ENCODE results near the gene CHPF.

Gene CHPF

GRCh38 chr2:219496247-219496824, 47.3 kb downstream of the CHPF start:
- Histone ChIP-seq H3K27me3 (ENCODE audit: low read length) (no peaks in the 10 kb centered on the region), H3K9ac (ENCODE audit: low read length) (no peak overlapping the region), H3K4me3 (ENCODE audit: insufficient read depth, low read length, poor library complexity, severe bottlenecking) (no peak overlapping the region), H3K27ac (ENCODE audit: low read depth, low read length) (no peak overlapping the region), H2AFZ (ENCODE audit: low read depth, low read length, severe bottlenecking) (no peak overlapping the region), H3K9me2 (replicated peaks; ENCODE audit: insufficient read depth, low read length) (no peaks in the 10 kb centered on the region), H3K79me2 (ENCODE audit: insufficient read depth, low read length) (peaks cover 11% of the 10 kb centered on the region; the same call in 1 of the 2 replicates), H3K36me3 (ENCODE audit: low read length) (no peaks in the 10 kb centered on the region), H3F3A (ENCODE audit: insufficient read depth) (no peaks in the 10 kb centered on the region), H3K9me3 (ENCODE audit: insufficient read depth, low read length) (no peaks in the 10 kb centered on the region), H3K4me2 (ENCODE audit: low read depth, low read length, poor library complexity, severe bottlenecking) (no peak overlapping the region), H4K20me1 (ENCODE audit: low read depth, low read length) (no peaks in the 10 kb centered on the region)
- no peak for TF ChIP-seq EZH2phosphoT487 (conservative IDR thresholded peaks at IDR 0.05; ENCODE audit: low read length)
- no peak for TF ChIP-seq CTCF (IDR thresholded peaks at IDR 0.05; ENCODE audit: insufficient read depth, low read length, poor library complexity, severe bottlenecking)

DNA sequence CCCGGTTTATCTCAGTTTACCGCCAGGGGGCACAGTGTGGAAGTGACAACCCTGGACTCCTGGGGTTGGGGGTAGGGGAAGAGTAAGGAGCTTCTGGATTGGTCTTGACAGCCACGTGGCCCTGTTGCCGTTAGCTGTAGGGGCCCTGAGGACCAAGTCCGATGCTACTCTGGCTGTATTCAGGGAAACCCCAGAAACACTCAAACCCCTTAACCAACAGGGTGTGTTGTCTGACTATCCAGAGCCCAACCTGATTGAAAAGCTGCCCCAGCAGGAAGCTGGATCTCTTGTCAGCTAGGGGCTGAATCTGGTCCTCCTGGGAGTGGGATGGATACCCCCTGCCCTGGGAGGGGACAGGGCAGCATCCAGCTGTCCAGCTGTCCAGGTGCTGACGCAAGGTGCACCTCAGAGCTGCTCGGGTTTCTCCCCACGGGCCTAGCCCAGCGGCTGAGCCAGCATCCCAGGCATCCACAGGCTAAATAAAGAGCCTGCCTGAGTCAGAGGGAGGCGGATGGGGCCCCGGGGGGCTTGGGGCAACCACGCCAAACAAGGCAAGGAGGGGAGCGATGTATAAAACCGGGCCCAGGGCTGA, 48.0 kb downstream of the CHPF start:
- H3K9ac ChIP-seq (ENCODE audit: low read length), result no peak overlapping the region
- no peak overlapping the region for H3K27ac ChIP-seq (ENCODE audit: low read depth, low read length)
- peak overlapping the region; percentile 83 for H2AFZ ChIP-seq (ENCODE audit: low read depth, low read length, severe bottlenecking)
- peak overlapping the region; percentile 11 for H3K4me2 ChIP-seq (ENCODE audit: low read depth, low read length, poor library complexity, severe bottlenecking)
- H3K79me2 ChIP-seq (ENCODE audit: insufficient read depth, low read length), result peaks cover 11% of the 10 kb centered on the region; the same call in 1 of the 2 replicates
- H4K20me1 ChIP-seq (ENCODE audit: low read depth, low read length), result no peaks in the 10 kb centered on the region
- no peaks in the 10 kb centered on the region for H3K9me2 ChIP-seq (replicated peaks; ENCODE audit: insufficient read depth, low read length)
- H3K4me3 ChIP-seq (ENCODE audit: insufficient read depth, low read length, poor library complexity, severe bottlenecking), result no peak overlapping the region
- H3K27me3 ChIP-seq (ENCODE audit: low read length), result no peaks in the 10 kb centered on the region
- H3K9me3 ChIP-seq (ENCODE audit: insufficient read depth, low read length), result no peaks in the 10 kb centered on the region
- H3K36me3 ChIP-seq (ENCODE audit: low read length), result no peaks in the 10 kb centered on the region
- no peak for TF ChIP-seq CTCF (IDR thresholded peaks at IDR 0.05; ENCODE audit: insufficient read depth, low read length, poor library complexity, severe bottlenecking)
- no peak for TF ChIP-seq EZH2phosphoT487 (conservative IDR thresholded peaks at IDR 0.05; ENCODE audit: low read length)
- no peaks in the 10 kb centered on the region for H3F3A ChIP-seq (ENCODE audit: insufficient read depth)

DNA sequence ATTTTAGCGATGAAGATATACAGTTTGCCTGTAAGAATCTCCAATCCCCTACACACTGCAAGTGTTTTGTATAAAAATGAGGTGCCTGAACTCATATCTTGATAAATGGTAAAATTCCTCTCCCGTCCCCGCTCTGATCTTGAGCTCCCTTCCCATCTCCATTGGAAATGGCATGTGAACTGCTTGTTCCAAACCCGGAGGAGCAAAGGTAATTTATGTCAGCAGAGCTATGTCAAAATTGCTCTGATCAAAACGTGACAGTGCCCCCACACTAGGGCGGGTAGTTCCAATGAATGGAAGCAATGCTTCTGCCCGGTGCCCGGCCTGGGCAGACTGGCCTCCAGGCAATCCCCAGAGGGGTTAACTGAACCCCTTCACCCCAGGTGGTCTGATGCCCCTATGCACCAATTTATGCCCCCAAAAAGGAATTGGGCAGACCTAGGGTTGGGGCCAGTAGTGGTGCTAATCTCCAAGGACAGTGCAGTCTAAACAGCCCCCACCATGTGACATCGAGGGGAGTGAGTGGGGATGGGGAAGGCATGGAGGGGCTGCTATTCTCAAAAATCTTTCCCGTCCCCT, 48.6 kb downstream of the CHPF start:
- TF ChIP-seq CTCF (IDR thresholded peaks at IDR 0.05; ENCODE audit: insufficient read depth, low read length, poor library complexity, severe bottlenecking) (peak; percentile 70), EZH2phosphoT487 (conservative IDR thresholded peaks at IDR 0.05; ENCODE audit: low read length) (no peak)
- no peaks in the 10 kb centered on the region for H3K9me2 ChIP-seq (replicated peaks; ENCODE audit: insufficient read depth, low read length)
- H3K79me2 ChIP-seq (ENCODE audit: insufficient read depth, low read length), result peaks cover 11% of the 10 kb centered on the region; the same call in 1 of the 2 replicates
- H4K20me1 ChIP-seq (ENCODE audit: low read depth, low read length), result no peaks in the 10 kb centered on the region
- no peak overlapping the region for H3K4me2 ChIP-seq (ENCODE audit: low read depth, low read length, poor library complexity, severe bottlenecking)
- no peak overlapping the region for H3K9ac ChIP-seq (ENCODE audit: low read length)
- no peak overlapping the region for H3K27ac ChIP-seq (ENCODE audit: low read depth, low read length)
- H3K9me3 ChIP-seq (ENCODE audit: insufficient read depth, low read length), result no peaks in the 10 kb centered on the region
- no peaks in the 10 kb centered on the region for H3F3A ChIP-seq (ENCODE audit: insufficient read depth)
- no peaks in the 10 kb centered on the region for H3K27me3 ChIP-seq (ENCODE audit: low read length)
- H3K36me3 ChIP-seq (ENCODE audit: low read length), result no peaks in the 10 kb centered on the region
- no peak overlapping the region for H2AFZ ChIP-seq (ENCODE audit: low read depth, low read length, severe bottlenecking)
- H3K4me3 ChIP-seq (ENCODE audit: insufficient read depth, low read length, poor library complexity, severe bottlenecking), result no peak overlapping the region

Data from SU-DHL-6 (cell line).